ENCODE results near the gene PRKAG1. TPM values are rescaled to one million over a fixed set of nuclear protein-coding genes. Genes with fewer than 3 reads are reported as not detected.
A peak's percentile ranks its signal among the peaks of the same experiment; 100 is the strongest.

The PRKAG1 gene
- total RNA-seq, 1 donor from 2014 or later: 78.1 TPM

DNA sequence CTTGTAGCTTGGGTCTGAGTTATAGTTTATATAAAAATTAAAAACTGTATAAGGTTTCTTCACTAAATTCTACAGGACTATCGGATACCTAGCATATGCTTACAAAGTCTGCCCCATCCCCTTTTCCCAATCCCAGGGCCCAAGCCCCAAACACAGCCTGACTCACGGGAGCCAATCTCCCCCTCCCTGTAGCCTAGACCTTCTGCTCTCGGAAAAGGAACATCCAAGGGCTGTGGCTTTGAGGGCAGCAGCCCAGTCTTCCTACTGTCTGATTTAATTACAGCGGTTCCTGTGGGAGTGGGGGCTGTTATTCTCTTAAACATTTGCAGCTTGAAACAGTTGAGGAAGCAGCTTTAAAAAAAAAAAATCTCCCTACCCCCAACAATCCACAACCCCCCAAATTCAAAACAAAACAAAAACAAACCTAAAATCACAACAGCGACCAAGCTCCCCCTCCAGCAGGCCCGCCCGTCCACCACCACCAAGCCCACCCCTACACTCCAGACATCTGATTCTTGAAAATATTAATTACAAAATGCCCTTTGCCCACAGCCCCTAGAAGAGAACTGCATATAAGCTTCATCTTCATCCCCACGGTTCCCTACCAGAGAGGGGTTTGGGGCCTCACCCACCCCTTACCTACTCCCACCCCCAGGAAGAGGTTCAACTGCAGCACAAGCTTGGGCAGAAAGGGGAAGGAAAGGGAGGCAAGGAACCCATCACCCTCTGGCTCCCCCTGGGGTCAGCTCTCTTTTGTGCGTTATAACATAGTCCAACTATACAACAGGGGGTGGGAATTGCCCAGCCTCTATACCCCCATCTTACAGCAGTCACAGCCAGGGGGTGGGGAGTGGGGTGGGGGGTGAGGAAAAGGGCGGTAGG lies 1.1 kb upstream of the PRKAG1 start:
- ATAC-seq: no peak
- intact Hi-C loops (cut with micrococcal nuclease): no loop called here
- DNase-seq: no peak

DNA sequence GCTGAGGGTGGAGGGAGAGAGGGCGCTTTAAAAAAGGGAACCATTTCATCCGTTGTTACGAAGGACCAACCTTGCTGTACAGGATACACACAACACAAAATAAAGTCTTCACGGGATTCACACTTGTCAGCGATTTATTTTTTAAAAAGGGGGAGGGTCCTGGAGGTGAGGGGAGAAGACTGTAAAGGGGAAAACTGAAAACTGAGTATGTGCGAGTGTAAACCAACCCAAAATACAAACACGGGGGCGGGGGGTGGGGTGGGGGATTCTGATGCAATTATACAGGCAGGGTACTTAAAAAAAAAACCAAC lies 499 bp upstream of the PRKAG1 start:
- ATAC-seq: peak; percentile 13
- DNase-seq: no peak
- intact Hi-C loops (cut with micrococcal nuclease): no loop called here

DNA sequence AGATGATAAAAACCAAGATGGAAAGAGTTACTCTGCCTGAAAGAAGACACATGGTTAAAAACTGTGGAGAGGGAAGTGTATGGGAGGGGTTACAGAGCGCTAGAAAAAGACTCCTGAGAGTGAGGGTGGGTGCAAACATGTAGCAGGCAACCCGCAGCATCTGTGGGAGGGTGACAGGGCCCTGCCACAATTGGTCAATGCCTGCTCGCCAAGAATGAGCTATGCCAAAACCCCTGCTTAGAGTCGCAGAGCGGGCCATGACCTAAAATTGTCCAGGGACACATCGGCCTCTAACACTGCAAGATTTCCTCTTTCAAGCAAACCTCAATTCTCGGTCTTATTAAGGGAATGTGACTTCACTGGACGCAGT lies 700 bp downstream of the PRKAG1 start:
- intact Hi-C loops (cut with micrococcal nuclease): no loop called here
- ATAC-seq: peak; percentile 61
- peak; percentile 47 for DNase-seq

DNA sequence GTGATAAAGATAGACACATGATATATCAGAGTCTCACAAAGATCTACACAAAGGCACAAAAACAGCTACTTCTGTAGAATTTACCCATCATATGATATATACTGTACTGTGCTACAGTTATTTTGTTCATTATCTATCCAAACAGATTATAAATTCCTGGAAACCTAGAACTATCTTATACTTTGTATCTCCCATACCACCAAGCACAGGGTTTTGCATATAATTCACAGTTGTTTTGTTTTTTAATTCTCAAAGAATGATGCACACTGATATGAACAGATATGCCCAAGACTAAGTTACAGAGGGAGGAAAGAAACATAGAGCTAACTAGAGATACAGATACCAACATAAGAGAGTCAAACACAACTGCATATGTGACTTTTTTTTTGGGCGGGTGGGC lies 3.4 kb downstream of the PRKAG1 start:
- DNase-seq (no peak), ATAC-seq (no peak)
- intact Hi-C loops (cut with micrococcal nuclease): no loop called here

DNA sequence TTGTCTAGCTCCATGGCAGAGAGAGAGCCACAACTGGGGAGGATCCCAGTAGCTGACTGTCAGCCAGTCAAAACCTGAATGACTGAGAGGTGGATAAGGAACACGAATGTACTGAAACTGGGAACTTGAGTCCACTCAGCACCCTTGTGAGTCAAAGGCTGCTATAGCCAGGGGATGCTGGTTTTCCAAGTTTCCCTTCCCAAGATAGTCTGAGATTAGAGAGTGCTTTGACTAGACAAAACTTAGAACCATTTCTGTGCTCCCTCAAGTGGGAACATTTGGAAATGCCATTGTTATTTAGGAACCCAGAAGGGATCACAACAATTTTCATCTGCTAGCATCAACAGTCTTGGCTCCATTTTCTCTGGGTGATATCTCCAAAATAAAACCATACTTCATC lies 4.0 kb downstream of the PRKAG1 start:
- intact Hi-C loops (cut with micrococcal nuclease): no loop called here
- ATAC-seq: no peak

DNA sequence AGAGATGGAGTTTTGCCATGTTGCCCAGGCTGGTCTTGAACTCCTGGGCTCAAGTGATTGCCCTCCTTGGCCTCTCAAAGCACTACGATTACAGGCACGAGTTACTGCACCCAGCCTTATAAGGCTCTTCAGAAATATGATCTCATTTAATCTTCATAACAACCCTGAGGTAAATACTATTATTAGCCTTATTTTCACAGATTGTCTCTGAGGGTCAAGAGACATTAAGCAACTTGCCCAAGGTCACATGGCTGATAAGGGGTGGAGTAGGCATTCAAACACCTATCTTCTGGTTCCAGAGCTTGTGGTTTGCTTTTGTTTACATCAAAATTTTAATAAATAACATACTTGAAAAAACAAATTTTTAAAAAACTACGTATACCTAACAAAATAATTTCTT lies 5.1 kb downstream of the PRKAG1 start:
- intact Hi-C loops (cut with micrococcal nuclease): no loop called here
- DNase-seq (no peak), ATAC-seq (no peak)

More for the DNA sequence above, 4.0 kb downstream of the PRKAG1 start:
- DNase-seq: no peak

DNA sequence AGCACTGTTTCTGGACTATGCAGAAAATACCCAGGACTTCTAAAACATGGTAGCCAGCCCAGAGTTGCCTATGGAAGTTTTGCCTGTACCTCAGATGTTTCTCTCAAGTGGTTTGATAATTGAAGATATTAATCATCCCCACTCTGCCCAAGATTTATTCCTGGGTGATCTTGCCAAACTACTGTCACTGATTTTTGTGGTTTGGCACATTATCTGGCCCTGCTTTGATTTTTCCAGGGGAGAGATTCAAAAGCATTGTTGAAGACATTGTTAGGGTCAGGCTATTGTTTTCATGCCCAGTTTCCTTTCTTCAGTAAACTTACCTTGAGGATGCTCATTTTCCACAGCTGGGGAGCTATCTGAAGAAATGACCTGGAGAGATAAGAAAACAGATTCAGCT lies 5.8 kb downstream of the PRKAG1 start:
- DNase-seq (no peak), ATAC-seq (no peak)
- intact Hi-C loops (cut with micrococcal nuclease): no loop called here

DNA sequence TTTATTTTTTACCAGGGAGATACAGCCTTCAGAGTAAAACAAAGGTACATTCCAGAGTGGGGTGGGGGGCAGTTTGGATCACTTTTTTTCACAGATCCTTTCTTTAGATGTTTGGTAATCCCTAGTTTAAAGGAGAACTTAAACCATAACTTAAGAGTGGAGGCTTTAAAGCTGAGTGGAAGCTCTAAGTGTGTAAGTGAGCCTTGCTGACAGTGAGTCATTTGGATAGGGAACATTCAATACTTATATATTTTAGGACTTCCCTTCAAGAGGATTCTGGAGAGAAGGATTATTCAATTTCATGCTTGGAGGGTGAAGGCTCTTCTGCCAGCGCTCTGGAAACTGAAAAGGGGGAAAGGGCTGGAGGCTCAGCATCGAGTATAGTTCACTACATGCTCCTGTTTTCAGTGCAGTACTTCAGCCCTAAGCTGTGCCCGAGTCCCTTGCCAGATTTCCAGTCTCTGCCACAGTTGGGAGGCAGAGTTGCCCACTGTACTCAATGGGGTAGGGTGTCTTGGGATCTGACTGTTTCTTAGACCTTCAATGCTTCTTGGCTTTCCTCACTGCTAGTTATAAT lies 8.4 kb downstream of the PRKAG1 start:
- no peak for DNase-seq
- ATAC-seq: no peak
- intact Hi-C loops (cut with micrococcal nuclease): no loop called here

DNA sequence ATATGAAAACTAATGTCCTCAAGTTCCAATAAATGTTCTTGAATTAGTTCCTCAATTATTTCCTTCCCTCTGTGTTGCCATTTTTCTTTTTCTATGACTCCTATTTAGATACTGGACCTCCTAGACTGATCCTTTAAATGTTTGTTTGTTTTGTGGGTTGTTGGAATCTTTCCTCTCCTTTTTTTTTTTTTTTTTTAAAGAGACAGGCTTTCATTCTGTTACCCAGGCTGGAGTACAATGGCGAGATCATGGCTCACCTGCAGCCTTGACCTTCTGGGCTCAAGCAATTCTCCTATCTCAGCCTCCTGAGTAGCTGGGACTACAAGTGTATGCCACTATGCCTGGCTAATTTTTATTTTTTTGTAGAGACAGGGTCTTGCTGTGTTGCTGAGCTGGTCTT lies 9.6 kb downstream of the PRKAG1 start:
- DNase-seq (no peak), ATAC-seq (no peak)
- intact Hi-C loops (cut with micrococcal nuclease): no loop called here

DNA sequence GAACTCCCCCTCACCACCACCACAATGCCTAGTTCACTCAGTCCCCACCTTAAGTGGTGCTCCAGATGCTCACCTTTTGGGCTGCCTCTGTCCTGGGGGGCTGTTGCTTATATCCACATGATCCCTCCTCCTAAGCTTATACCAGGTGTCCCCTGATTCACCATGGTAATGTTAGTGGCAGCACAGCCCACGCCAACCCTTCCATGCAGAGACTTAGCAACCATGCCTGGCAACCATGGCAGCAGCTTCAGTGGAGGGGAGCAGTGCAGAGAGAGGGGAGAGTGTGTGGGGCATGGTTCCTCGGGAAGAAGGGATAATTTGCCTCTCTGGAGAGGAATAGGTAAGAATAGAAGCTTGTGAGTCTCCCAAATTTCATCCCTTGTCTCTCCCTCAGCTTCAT lies 18.2 kb downstream of the PRKAG1 start:
- DNase-seq (no peak), ATAC-seq (no peak)
- intact Hi-C loops (cut with micrococcal nuclease): no loop called here

DNA sequence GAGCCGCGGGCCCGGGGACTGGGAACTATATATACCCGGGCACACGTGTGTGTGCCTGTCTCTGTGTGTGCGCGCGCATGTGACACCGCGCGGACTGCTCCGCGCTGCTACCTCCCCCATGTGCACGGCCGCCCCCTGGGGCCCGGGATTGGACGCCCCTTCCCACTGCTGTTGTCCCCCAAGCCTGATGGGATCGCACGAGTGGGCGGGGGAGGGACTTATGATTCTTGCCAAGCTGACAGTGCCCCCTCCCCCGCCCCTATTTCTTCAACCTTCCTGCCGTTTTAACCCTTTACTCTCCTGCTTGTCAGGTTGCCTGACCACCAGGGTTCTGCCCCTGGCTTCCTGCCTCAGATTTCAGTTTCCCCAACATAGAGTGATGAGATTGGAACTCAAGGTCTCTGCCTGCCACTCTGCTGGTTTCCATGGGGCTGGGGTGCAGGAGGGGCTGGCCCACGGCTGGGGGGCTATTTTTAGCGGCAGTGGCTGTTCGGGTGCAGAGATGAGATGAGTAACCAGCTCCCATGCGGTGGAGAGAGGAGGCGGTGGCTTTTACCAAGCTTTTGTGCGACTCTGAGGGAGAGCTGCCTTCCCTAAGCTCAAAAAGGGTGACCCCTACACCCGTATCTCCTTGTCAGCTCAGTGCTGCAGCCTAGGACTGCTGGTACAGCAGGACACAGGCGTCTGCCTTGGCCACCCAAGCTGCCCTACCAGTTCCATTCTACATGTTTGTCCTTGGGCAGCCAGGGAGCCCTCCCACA lies 19.0 kb downstream of the PRKAG1 start, which contains the start of gene DDN:
Gene DDN (minus strand): TSS at position 5 of the 761 bp plus-strand sequence. CDS start 88 bp downstream, outside the sequence.
- intact Hi-C loops (cut with micrococcal nuclease): no loop called here
- ATAC-seq: peak; percentile 58
- peak; percentile 62 for DNase-seq

DNA sequence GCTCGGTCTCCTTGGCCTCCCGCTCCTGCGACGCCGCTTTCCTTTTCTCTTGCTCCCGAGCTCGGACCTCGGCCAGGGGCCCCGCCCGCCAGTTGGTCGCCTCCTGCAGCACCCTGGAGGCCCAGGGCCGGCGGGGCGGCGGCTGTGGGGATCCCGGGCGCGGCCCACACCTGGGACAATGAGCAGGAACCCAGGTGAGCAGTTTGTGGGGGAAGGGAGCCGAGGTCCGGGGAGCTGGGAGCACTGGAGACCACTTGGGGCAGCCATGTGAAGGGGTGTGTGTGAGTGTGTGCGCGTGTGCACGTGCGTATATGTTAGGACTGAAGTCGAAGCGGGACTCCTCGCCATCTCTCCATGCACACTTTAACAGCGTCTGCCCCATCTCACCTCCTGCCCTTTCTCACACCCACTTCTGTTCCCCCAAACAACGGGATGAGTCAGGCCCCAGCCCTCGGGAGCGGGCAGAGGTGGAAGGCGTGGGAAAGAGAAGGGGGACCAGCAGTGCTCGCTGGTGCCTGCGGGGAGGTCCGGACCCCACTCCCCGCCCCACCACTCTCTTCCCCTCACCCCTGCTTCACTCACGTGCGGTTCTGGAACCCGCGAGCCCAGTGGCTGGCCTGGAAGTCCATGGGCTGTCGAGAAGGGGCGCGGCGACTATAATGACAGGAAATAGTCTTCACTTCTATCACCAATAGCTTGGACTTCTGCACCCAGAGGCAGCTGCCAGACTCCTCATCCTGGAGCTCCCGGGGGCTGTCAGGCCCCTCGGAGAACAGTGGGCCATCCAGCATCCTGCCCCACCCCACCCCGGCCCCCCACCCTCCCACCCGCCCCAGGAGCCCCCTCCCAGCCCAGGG lies 19.9 kb downstream of the PRKAG1 start:
- ATAC-seq (no peak), DNase-seq (peak; percentile 48)
- intact Hi-C loops (cut with micrococcal nuclease): no loop called here

DNA sequence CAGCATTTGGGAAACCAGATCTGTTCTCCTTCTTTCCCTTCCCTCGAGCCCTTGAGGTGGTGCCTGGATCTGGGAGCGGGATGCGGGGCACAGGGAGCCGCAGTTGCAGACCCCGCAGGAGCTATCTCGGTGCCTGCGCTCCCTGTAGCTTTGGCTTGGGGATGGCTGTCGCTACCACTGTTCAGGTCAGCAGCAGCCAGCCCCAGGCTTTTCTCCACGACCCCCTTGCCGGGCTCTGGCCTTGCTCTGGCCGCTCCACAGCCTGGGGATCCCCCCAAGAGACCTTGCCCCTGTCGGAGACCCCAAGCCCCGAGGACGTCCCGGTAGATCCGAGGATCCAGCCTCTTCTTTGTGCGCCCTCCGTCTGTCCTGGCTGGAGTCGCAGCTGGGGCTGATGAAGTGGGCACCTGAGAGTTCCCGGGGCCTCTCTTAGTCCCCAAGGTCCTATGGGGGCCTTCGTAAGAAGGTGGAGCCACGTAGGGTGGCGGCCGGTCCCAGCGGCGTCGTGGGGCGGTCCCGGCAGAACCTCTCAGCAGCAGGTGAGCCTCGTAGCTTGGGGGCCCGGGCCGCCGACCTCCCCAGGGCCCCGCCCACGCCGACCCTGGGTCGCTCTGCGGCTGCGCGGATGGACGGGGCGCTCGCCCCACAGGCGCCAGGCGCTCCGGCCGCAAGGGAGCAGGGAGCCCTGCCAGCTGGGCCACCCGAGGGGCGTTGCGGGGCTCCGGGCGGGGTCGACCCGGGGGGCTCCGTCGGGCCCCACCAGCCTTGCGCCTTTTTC lies 20.7 kb downstream of the PRKAG1 start:
- peak; percentile 45 for DNase-seq
- intact Hi-C loops (cut with micrococcal nuclease): no loop called here
- ATAC-seq: peak; percentile 1

DNA sequence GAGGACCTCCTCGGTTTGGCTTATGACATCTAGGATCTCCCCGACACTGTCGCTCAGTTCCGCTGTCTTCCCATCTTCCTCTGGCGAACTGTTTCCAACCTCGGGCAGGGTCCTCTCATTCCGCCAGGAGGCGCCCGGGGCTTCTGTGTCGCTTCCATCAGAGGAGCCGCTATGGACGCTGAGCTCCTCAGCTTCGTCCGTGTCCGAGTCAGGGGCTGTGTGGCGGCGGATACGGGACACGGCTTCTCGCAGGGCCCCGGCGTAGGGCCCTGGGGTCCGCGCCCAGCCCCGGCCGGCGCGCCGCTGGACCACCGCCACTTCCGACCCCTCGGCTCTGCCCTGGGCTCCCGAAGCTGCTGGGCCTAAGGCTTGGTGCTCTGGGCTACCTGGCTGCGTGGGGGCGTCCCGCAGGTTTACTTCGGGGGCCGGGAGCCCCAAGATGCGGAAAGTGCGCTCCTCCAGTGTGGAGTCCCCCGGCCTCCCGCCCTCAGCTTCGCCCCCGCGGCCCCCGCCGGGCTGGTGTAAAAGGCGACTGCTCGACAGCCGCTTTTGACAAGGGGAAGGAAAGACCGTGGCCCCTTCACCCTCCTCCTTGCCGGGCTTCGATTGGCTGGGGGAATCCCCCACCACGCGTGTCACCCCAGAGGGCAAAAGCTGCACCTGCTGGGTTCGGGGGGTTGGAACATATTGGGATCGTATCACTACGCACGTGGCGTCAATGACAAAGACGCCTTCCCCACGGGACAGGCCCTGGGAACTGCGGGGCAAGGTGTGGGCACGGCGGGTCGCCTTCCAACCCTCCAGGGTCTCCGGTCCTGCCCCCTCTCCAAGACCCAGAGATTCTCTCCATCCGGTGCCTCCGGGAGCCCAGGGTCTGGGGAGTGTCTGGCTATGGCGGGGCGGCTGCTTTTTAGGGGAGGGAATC lies 21.5 kb downstream of the PRKAG1 start:
- intact Hi-C loops (cut with micrococcal nuclease): no loop called here
- DNase-seq (peak; percentile 89), ATAC-seq (peak; percentile 73)

DNA sequence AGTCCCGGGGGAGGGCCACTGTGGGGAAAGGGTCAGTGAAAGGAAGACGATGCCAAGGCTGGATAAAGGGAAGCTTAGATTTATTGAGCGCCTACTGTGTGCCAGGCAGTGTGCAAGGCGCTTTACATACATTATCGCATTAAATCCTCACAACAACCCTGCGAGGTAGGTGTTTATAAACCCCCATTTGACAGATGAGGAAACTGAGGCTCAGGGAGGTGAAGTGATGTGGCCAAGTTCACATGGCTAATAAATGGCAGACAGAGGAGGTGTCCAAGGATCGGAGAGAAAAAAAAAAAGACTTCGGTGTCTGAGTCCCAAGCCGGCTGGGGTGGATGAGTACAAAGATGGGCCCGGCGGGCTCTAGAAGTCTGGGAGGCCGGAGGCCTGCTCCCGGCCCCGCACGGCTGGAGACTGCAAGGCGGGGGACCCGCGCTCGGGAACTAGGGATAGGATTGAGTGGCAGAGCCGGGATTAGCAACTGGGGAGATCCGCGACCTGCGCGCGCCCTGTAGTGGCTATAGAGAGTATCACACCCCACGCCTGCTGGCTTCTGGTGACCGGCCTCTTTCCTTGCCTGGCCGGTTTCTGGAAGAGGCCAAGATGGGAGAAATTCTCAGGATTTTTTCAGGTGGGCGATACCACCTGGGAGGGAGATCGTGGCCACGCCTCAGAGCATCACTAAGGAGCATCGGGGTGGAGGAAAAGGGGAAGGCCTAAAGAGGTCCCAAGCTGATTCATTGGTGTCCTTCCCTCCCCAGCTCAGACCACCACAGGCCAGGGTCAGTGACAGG lies 23.3 kb downstream of the PRKAG1 start:
- peak; percentile 88 for DNase-seq
- ATAC-seq: peak; percentile 79
- intact Hi-C loops (cut with micrococcal nuclease): no loop called here

DNA sequence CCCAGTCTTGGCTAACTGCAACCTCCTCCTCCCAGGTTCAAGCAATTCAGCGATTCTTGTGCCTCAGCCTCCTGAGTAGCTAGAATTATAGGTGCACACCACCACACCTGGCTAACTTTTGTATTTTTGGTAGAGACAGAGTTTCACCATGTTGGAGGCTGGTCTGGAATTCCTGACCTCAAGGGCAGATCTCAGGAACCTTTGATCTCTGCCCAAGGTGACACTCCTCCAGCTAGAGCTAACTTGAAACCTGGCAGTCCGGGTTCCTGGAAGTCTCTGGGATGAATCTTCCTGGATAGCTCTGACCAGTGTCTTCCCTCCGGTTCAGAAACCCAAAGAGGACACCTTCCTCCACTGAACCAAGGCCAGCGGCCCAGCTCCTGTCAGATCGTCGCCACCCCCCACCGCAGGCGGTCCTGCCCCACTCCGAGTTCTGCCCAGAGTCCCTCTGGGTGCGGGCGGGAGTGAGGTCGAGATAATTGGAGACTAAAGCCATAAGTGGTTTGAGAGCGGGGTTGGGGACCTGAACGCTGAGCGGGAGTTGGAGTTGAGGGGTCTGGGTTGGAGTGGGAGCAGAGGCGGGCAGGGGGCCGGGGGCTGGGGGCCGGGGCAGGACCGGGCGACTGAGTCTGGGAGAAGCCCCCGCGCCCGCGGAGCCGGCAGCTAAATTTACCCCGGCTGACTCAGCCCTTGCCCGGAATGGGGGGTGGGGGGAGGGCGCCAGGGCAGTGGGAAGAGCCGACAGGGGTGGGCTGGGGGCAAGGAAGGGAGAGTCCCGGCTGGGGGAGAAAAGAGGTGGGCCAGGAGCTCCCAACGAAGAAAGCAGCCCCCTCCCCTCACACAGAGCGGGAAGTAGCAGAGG lies 24.1 kb downstream of the PRKAG1 start:
- no peak for DNase-seq
- intact Hi-C loops (cut with micrococcal nuclease): no loop called here
- no peak for ATAC-seq
